ENCODE results near the gene CTTNBP2.
A peak's percentile ranks its signal among the peaks of the same experiment; 100 is the strongest.

The CTTNBP2 gene

GRCh38 chr7:117777335-117778142 lies 95.7 kb downstream of the CTTNBP2 start:
- H3K27me3 ChIP-seq (ENCODE audit: low read depth, low read length): no peaks in the 10 kb centered on the region
- peaks cover 54% of the 10 kb centered on the region for H3K4me1 ChIP-seq (ENCODE audit: low read length)
- H2AFZ ChIP-seq (ENCODE audit: low read depth, low read length): no peak overlapping the region
- no peaks in the 10 kb centered on the region for H3K9me3 ChIP-seq (ENCODE audit: insufficient read depth, low read length)
- no peaks in the 10 kb centered on the region for H4K20me1 ChIP-seq (ENCODE audit: insufficient read depth, low read length)
- no peaks in the 10 kb centered on the region for H3K79me2 ChIP-seq (ENCODE audit: low read length)
- H3K27ac ChIP-seq (ENCODE audit: low read length): no peak overlapping the region
- H3K4me3 ChIP-seq (ENCODE audit: low read length): no peak overlapping the region
- no peak overlapping the region for H3K4me2 ChIP-seq (ENCODE audit: low read length)
- no peak overlapping the region for H3K9ac ChIP-seq (ENCODE audit: low read length)
- no peak for TF ChIP-seq CTCF (IDR thresholded peaks at IDR 0.05; ENCODE audit: low read depth, low read length)
- no peak for TF ChIP-seq EZH2phosphoT487 (IDR thresholded peaks at IDR 0.05; ENCODE audit: low read depth)
- no peaks in the 10 kb centered on the region for H3K36me3 ChIP-seq (replicated peaks; ENCODE audit: low read depth, low read length)

- Histone ChIP-seq H3K9ac (ENCODE audit: low read length) (no peak overlapping the region), H3K4me2 (ENCODE audit: low read length) (peak overlapping the region; percentile 26; the same call in 1 of the 2 replicates), H3K4me3 (ENCODE audit: low read length) (no peak overlapping the region), H3K36me3 (replicated peaks; ENCODE audit: low read depth, low read length) (no peaks in the 10 kb centered on the region), H3K27ac (ENCODE audit: low read length) (no peak overlapping the region), H3K27me3 (ENCODE audit: low read depth, low read length) (no peaks in the 10 kb centered on the region), H3K4me1 (ENCODE audit: low read length) (peaks cover 43% of the 10 kb centered on the region), H4K20me1 (ENCODE audit: insufficient read depth, low read length) (no peaks in the 10 kb centered on the region), H3K9me3 (ENCODE audit: insufficient read depth, low read length) (no peaks in the 10 kb centered on the region), H2AFZ (ENCODE audit: low read depth, low read length) (0 out of 2 replicates have a peak overlapping the region, but pooled peaks have one; percentile 32), H3K79me2 (ENCODE audit: low read length) (no peaks in the 10 kb centered on the region)
- TF ChIP-seq CTCF (IDR thresholded peaks at IDR 0.05; ENCODE audit: low read depth, low read length) (no peak), EZH2phosphoT487 (IDR thresholded peaks at IDR 0.05; ENCODE audit: low read depth) (no peak)
These were observed 97.0 kb downstream of the CTTNBP2 start for GRCh38 chr7:117776224-117776623.

GRCh38 chr7:117775801-117776200 lies 97.4 kb downstream of the CTTNBP2 start:
- no peak overlapping the region for H3K9ac ChIP-seq (ENCODE audit: low read length)

More at GRCh38 chr7:117775801-117776200, 97.4 kb downstream of the CTTNBP2 start:
- TF ChIP-seq EZH2phosphoT487 (IDR thresholded peaks at IDR 0.05; ENCODE audit: low read depth) (no peak), CTCF (IDR thresholded peaks at IDR 0.05; ENCODE audit: low read depth, low read length) (no peak)
- Histone ChIP-seq H3K4me3 (ENCODE audit: low read length) (no peak overlapping the region), H3K4me2 (ENCODE audit: low read length) (peak overlapping the region; percentile 26; the same call in 1 of the 2 replicates), H4K20me1 (ENCODE audit: insufficient read depth, low read length) (no peaks in the 10 kb centered on the region), H3K9me3 (ENCODE audit: insufficient read depth, low read length) (no peaks in the 10 kb centered on the region), H3K36me3 (replicated peaks; ENCODE audit: low read depth, low read length) (no peaks in the 10 kb centered on the region), H3K79me2 (ENCODE audit: low read length) (no peaks in the 10 kb centered on the region), H3K27ac (ENCODE audit: low read length) (no peak overlapping the region), H2AFZ (ENCODE audit: low read depth, low read length) (peak overlapping the region; percentile 32; the same call in 1 of the 2 replicates), H3K4me1 (ENCODE audit: low read length) (peaks cover 40% of the 10 kb centered on the region), H3K27me3 (ENCODE audit: low read depth, low read length) (no peaks in the 10 kb centered on the region)
